Fibroblast of skin of left biceps (primary cell): ENCODE results near the gene TROAP.
A peak's percentile ranks its signal among the peaks of the same experiment; 100 is the strongest.
"Not testable (repeated sequence)": the region's sequence is repeated elsewhere in the genome, so short reads cannot be mapped to it uniquely, and the experiment has no call there.

Experiments used
- DNase-seq, 2 experiments: peaks; one replicate each; pipeline ENCODE4 v3.0.0-alpha.2; 2013; ENCODE audit warnings: low read depth in 2 of 2

Gene TROAP

DNA sequence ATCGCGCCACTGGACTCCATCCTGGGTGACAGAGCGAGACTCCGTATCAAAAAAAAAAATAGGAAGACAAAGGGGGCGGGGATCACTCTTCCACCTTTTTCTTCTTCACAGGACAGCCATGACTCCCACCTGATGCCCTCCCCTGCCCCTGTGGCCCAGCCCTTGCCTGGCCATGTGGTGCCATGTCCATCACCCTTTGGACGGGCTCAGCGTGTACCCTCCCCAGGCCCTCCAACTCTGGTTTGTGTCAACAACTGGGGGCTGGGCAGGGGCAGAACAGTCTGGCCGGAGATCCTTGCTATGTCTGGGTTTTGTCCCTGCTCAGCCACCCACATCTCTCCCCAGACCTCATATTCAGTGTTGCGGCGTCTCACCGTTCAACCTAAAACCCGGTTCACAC lies 5.8 kb downstream of the TROAP start:
- no peak for DNase-seq

DNA sequence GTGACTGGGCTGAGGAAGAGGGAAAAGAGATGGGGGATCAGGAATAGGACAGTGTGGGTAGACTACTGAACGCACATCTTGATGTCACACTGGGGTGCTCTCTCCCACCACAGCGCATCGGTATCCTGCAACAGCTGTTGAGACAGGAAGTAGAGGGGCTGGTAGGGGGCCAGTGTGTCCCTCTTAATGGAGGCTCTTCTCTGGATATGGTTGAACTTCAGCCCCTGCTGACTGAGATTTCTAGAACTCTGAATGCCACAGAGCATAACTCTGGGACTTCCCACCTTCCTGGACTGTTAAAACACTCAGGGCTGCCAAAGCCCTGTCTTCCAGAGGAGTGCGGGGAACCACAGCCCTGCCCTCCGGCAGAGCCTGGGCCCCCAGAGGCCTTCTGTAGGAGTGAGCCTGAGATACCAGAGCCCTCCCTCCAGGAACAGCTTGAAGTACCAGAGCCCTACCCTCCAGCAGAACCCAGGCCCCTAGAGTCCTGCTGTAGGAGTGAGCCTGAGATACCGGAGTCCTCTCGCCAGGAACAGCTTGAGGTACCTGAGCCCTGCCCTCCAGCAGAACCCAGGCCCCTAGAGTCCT lies 7.1 kb downstream of the TROAP start:
- no peak for DNase-seq

DNA sequence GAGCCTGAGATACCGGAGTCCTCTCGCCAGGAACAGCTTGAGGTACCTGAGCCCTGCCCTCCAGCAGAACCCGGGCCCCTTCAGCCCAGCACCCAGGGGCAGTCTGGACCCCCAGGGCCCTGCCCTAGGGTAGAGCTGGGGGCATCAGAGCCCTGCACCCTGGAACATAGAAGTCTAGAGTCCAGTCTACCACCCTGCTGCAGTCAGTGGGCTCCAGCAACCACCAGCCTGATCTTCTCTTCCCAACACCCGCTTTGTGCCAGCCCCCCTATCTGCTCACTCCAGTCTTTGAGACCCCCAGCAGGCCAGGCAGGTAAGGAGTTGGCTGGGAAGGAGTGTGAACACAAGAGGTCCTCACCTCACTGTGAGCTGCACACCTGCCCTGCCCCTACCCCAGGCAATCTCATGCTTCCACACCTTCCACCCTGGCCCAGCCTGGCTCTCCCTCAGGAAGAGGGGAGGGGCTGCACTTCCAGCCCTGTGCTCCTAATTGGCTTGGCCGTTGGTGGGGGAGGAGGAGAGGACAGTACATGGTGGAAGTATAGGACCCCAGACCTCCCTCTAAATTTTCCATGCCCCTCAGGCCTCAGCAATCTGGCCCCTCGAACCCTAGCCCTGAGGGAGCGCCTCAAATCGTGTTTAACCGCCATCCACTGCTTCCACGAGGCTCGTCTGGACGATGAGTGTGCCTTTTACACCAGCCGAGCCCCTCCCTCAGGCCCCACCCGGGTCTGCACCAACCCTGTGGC lies 7.8 kb downstream of the TROAP start:
- no peak for DNase-seq

DNA sequence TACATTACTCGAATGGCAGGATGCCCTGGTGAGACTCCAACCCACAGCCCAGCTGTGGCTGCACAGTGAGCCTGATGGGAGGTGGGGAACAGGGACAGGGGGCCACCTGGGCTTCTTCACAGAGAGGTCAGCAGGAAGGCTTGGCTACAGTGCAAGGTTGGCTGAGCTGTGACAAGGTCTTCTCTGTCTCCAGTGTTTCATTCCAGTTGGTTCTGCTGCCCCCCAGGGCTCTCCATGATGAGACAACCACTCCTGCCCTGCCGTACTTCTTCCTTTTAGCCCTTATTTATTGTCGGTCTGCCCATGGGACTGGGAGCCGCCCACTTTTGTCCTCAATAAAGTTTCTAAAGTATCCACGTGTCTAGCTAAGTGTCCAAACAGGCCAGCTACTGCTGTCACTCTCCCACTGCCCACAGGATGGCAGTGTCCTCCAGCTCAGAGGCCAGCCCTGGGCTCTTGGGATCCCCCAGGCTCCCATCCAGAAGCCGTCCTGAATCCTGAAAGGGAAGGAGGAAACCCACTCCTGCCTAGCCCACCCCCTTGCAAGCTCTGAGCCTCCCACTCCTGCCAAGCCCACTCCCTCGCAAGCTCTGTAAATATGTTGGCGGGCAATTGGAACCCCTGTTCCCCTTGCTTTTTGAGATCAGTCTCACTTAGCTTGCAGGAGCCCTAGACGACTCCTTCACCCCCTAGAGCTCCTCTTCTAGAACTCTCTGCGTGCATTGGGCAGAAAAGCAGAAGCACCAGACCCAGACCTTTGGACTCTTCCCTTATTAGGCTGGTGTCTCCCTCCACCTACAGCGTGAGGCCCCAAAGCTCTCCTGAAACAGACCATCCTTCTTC lies 8.5 kb downstream of the TROAP start:
- peak; percentile 18 for DNase-seq

DNA sequence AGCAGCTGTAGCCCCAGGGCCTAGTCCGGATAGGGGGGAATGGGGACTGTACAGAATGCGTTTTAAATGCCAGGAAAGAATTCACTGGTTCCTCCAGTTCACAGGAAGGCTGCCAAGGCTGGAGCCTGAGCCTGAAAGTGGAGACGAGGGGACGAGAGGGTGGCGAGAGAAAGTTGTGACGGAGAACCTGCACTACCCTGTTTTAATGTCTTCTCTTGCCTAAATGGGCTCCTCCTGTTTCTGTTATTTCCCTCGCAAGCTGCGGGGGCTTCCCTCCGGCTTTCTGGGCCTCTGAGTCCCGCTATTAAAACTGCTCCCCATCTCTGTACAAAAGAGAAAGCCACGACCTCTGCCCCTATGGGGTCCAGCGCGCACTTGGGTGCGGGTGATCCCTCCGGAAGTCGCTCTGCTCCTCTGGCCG lies 9.4 kb downstream of the TROAP start:
- DNase-seq, result no peak

DNA sequence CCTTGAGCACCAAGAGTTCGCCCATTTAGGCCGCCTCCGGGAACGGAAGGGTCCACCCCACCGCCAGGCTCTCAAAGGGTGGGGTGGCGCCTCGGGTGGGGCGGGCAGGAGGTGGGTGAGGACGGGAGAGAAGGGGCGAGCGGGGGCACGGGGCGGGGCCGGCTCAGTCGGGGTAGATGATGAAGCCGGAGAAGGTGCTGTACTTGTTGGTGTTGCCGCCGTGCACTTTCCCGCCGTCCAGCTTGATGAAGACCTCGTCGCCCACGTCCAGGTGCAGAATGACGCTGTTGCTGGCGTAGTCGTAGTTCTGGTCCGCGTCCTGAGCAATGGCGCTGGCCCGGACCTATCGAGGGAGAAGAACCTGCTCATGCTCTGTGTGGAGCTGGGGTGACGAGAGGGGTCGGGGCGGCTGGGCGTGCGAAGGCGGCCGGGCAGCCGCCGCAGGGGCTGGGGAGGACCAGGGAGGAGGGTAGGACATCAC lies 9.9 kb downstream of the TROAP start:
- DNase-seq, result no peak

DNA sequence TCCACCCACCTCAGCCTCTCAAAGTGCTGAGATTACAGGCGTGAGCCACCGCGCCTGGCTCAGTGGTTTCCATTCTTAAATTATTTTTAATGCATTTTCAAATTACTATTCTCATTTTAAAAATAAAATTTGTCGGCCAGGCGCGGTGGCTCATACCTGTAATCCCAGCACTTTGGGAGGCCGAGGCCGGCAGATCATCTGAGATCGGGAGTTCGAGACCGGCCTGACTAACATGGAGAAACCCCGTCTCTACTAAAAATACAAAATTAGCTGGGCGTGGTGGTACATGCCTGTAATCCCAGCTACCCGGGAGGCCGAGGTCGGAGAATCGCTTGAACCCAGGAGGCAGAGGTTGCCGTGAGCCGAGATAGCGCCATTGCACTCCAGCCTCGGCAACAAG lies 10.7 kb downstream of the TROAP start:
- not testable (repeated sequence) for DNase-seq

DNA sequence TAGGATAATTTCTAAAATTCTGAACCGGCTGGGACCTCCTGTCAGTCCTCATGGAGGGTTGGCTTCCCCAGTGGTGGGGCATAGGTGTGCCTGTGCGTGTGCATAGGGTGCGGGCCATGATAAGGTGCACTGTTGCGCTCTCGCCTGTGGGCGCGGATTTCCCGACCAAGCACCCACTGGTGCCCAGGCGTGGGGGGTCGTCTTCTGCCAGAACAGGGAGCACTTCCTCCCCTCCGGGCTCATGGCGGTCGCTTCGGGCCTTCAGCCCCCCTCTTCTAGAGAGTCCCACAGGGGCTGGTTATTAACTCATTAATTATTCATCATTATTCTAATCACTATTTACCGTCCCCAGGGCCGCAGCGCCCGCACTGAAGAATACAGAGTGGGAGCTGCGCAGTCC lies 11.2 kb downstream of the TROAP start:
- no peak for DNase-seq

DNA sequence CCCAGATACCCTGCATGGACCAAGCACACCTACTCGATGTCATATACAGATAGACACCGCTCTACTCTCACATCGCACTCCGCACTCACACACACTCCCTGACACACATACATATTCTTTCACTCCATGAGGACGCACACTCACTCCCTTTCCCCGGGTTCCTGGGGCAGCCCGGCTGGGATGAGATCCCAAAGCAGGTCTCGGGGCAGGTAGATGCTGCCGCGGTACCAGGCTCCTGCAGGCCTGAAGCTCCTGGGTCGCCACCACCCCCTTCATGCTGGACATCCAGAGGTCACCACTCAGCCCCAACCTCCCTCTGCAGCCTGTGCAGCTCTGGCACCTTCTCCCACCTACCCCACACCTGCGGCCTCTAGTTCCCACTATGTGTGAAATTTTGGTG lies 11.6 kb downstream of the TROAP start:
- no peak for DNase-seq

DNA sequence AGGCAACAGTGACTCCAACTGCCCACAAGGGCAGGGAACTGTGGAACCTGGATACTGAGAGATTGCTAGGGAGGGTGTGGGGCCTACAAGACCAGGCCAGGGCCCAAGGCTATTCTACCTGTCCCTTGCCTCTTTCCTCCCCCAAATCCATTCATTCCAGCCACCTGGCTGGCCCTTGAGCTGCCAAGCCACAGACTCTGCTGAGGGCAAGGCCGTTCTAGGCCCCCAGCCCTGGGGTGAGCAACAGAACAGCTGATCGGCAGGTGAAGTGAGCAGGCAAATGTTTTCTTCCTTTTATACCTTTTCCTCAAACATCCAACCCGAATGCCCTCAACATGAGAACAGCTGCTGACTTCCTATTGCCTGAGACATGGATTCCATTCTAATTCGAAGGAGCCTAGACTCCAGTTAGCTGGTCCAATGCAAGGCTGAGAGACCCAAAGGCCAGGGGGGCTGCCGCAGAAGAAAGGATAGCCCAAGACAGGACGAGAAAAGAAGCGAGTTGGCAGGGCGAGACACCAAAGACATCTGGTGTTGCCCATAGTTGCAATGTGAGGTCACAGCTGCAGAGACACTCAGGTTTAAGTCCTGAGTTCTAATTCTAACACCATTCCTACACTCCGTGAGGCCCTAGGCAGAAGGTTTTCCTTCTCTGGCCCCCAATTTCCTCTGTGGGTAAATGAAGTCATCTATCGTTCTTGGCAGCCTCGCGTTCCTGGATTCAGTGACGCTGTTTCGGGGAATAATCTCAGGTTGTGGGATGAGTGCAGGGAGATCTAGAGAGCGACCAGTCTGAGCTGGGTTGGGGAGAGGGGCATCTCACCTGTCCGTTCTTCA lies 12.3 kb downstream of the TROAP start:
- DNase-seq, result no peak

DNA sequence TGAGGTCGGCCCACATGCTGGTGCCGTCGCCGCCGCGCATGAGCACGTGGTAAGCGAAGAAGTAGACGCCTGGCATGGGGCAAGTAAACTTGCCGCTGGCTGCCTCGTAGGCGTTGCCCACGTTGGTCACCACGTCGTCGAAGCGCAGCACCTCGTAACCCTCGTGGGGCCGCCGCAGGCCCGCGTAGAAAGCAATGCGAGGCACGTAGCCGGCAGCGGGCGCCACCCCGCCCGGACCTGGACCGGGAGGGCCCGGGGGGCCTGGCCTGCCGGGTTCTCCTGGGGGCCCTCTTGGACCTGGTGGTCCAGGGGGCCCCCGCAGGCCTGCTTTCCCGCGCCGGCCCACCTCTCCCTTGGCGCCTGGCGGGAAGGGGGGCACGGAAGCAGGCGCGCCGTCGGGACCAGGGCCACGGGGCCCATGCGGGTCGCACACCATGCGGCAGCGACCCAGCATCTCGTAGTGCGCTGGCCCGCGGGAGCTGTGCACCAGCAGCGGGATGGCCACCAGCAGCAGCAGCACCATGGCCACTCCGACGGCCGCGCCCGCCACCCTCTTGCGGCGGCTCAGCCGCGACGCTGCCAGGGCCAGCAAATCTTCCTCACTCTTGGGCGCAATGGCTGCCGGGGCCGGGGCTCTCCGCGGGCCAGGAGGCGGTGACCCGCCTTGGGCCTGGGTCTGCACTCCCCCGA lies 13.0 kb downstream of the TROAP start:
- no peak for DNase-seq

DNA sequence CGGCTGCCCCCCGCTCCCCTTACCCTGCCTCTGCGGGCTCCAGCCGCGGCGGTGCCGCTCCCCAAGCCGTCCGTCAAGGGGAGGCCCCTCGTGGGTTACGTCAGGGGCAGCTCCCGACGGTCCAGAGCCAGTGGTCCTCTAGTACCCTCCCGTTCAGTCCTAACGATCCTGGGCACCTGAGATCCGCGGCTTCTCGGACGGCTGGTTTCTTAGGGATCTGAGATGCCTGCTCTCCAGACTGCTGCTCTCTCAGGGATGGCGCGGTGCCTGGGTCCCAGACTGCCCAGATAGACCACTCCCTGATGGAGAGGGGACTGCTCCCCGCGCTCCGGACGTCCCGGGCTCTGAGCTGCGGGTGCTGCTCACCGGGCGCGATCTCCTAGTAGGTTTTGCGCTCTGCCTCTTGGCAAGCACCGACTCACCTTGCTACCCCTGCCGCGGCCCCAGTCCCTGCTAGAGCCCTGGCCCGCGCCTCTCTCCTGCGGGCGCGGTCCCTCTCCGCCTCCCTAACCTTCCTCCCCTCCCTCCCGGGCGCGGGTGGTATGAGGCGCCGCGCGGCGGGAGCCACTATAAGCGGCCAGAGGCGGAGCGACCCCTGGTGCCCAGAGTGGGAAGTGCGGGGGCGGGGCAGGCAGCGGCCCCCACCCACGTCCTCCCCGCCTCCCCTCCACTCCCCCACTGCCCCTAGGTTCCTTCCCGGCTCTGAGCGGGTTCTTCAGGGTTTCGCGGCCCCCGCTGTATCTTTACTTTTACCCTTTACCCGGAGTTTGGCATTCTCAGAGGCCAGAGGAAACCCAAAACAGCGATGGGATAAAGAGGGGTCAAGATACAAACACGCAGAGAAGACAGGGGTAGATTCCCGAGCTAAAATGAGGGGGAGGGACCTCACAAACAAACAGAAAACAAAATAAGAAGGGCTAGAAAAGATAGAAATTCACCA lies 13.9 kb downstream of the TROAP start, which contains the start of gene C1QL4:
Gene C1QL4, minus strand, starts transcription at position 544 of the 940 bp plus-strand sequence. CDS start 711 bp downstream, outside the sequence.
- DNase-seq, result peak; percentile 14 to 34

DNA sequence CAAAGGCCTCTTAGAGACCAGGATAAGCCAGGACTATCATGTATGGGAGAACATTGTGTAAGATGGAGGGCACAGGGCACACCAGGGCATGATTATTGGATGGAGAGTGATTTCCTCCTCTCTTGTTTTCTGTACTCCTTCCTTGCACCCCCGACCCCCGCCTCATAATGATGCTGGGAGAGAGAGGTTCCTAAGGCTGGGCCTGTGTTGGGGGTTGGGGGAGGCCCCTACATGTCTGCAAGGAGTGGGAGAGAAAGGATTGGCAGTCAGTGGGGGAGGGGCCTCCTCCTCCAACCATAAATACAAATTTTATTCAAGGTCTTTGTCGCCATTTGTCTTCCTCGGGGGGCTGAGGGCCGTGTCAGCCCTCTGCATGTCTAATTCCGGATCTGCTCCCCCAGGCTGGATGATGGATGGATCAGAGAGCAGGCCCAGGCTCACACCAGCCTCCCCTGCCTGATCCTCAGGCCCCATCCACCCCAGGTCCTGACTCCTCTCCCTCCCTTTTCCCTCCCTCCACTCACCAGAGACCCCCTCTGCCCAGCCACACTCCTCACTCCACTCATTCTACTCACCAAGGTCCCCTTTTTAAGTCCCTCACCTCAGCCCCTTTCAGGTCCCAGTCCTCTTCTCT lies 15.9 kb downstream of the TROAP start:
- DNase-seq, result no peak

DNA sequence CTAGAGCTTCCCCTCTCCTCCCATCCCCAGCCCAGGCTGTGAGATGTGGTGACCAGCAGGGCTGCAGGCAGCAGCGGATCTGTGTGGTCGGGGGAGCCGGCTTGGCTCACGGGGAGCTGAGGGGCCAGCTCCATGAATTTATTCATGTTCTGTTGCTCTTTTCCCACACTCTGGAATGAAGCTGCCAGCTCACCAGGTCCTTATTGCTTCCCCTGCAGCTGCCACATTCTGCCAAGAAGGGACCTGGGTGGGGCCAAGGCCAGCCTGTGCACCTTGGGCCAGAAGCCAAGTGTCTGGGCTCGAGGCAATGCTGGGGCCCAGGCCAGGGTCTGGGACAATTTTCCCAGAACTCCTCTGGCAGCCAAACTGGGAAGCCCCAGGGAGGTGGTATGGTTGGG lies 16.4 kb downstream of the TROAP start:
- DNase-seq, result no peak

DNA sequence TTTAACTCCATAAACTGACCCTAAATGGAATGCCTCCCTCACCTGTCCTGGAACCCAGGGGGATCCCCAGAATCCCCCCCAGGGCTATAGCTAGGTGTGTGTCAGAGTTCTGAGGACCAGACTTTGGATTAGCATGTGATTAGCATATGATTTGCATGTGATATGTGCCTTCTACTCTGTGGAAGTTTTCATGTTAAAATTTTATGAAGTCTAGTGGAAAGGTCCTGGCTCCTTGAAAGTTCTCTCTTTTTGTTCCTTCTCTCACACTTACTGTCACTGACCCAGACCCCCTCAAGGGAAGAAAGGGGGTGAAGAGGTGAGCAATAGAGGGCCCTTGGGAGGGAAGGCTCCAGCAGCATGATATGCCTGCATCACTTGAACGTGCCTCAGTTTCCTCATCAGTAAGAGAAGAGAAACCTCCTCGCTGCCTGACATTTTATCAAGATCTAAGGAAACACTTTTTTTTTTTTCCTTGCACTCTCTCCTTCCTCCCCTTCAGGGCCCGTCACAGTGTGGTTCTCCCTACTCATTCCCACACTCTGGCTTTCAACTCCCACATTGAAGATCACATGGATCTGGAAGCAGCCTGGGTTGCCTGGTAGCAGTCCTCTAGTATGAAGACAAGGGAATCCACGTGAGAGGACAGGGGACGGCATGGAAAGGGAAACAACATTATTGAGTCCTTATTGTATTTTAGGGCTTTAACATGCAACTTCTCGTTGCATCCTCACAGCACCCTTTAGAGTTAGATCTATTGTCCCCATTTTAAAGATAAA lies 17.2 kb downstream of the TROAP start:
- DNase-seq, result no peak

DNA sequence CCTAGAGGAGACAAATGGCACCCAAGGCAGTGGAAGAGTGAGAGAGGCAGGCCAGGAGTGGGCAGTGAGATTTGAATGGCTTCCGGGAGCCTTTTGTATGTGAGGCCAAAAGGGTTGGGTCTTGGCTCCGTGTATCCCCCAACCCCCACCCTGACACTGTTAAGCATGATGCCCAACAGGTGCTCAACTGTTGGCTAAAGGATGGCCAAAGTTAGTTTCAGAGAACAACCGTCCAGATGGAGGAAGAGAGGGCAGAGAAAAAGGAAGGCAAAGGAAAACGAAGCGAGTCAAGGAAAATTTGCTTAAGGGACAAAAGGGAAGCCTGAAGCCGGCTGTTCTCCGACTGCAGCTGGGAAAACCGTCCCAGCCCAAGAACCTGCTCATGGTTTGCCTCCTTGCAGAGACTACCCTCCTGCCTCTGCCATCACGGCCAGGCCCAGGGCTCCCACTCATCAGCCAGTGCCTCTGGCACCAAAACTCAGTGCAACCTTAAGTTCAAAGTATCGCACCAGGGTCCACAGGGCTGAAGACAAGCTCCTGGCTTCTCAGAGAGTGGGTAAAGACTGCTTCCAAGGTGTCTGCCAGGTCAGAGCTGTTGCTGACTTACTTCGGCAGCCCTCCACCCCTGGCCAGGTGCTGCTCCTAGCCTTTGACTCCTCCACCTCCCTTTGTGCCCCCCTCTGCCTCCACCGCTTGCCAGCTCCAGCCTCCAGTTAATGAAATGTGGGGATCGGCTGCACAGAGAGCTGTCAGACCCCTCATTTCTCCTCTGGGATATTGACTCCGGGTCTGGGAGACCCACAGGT lies 18.1 kb downstream of the TROAP start:
- no peak for DNase-seq

DNA sequence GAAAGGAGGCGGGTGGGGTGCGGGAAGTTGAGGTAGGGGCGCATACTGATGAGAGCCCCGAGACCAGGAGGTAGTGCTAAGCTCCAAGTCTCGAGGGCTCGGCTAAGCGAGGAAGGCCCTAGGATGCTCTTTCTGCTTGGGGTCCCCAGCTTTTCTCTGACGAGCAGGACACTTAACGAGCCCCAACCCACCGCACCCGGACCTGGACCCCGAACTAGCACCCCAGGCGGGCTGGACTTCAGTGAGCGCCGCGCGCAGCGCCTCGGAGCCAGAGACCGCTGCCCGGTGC lies 18.7 kb downstream of the TROAP start:
- DNase-seq, result no peak
